ENCODE measurements around the gene VTI1A.

VTI1A gene

DNA sequence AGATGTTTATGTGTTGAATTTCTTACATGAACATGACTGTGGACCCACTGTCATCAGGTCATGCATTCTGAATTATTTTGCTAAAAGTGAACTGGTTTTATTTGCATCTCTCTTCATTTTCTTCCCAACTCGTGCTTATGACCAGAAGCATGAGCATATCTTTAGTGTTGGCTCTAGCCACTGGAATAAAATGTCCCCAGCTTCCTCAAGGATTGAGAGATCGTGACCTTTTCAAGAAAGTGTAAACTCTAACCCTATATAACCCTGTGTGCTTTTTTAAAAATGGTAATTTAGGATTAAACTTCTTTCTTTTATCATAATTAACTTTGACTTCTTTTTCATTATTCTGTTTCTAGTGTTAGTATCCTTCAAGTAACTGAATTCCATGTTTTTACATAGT is 55.5 kb downstream of the VTI1A start:
- H3K9me3 ChIP-seq (ENCODE audit: insufficient read depth, low read depth, low read length) = no peaks in the 10 kb centered on the region
- H3K36me3 ChIP-seq (ENCODE audit: insufficient read depth, low read length) = no peaks in the 10 kb centered on the region
- peaks cover 4% of the 10 kb centered on the region for H3K4me1 ChIP-seq (ENCODE audit: insufficient read depth, low read length, poor library complexity, severe bottlenecking)
- H3K27me3 ChIP-seq (ENCODE audit: insufficient read depth, low read length, poor library complexity, severe bottlenecking) = no peaks in the 10 kb centered on the region
- H3K4me3 ChIP-seq (ENCODE audit: low read length, poor library complexity, severe bottlenecking) = no peak overlapping the region
- peaks cover 10% of the 10 kb centered on the region for H3K79me2 ChIP-seq (ENCODE audit: insufficient read depth, low read length)
- H3K4me2 ChIP-seq (ENCODE audit: low read depth, low read length, poor library complexity, severe bottlenecking) = no peak overlapping the region
- no peak for TF ChIP-seq EZH2phosphoT487 (IDR thresholded peaks at IDR 0.05; ENCODE audit: borderline replicate concordance)
- TF ChIP-seq, protein P1, sequence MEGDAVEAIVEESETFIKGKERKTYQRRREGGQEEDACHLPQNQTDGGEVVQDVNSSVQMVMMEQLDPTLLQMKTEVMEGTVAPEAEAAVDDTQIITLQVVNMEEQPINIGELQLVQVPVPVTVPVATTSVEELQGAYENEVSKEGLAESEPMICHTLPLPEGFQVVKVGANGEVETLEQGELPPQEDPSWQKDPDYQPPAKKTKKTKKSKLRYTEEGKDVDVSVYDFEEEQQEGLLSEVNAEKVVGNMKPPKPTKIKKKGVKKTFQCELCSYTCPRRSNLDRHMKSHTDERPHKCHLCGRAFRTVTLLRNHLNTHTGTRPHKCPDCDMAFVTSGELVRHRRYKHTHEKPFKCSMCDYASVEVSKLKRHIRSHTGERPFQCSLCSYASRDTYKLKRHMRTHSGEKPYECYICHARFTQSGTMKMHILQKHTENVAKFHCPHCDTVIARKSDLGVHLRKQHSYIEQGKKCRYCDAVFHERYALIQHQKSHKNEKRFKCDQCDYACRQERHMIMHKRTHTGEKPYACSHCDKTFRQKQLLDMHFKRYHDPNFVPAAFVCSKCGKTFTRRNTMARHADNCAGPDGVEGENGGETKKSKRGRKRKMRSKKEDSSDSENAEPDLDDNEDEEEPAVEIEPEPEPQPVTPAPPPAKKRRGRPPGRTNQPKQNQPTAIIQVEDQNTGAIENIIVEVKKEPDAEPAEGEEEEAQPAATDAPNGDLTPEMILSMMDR (conservative IDR thresholded peaks at IDR 0.05; ENCODE audit: low read length) = no peak
- no peaks in the 10 kb centered on the region for H3F3A ChIP-seq (ENCODE audit: low read depth)
- no peak overlapping the region for H2AFZ ChIP-seq (ENCODE audit: low read length)
- no peaks in the 10 kb centered on the region for H3K9me2 ChIP-seq (replicated peaks; ENCODE audit: low read depth, low read length)
- no peaks in the 10 kb centered on the region for H4K20me1 ChIP-seq (ENCODE audit: insufficient read depth, low read length, poor library complexity, severe bottlenecking)
- H3K9ac ChIP-seq (ENCODE audit: low read depth, low read length, poor library complexity, severe bottlenecking) = no peak overlapping the region

DNA sequence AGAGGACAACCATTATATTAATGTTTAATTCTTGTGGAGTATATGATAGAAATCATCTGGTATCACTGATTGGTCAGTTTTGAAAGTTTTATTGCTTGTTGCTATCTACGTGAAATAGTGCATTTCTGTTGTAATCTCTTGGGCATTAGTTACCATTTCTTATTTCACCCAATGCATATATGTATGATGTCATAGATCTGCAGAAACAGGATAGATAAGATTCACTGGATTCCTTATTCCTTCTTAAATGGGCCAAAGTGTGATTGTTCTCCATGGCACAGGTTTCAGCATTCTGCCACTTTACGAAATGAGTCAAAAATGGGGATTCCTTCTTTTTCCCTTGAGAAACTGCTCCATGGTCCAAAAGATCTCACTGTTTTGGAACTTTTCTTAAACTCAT is 56.6 kb downstream of the VTI1A start:
- no peaks in the 10 kb centered on the region for H3K4me1 ChIP-seq (ENCODE audit: insufficient read depth, low read length, poor library complexity, severe bottlenecking)
- H4K20me1 ChIP-seq (ENCODE audit: insufficient read depth, low read length, poor library complexity, severe bottlenecking) = no peaks in the 10 kb centered on the region
- H3K79me2 ChIP-seq (ENCODE audit: insufficient read depth, low read length) = peaks cover 7% of the 10 kb centered on the region
- no peak overlapping the region for H3K9ac ChIP-seq (ENCODE audit: low read depth, low read length, poor library complexity, severe bottlenecking)
- H3K9me2 ChIP-seq (replicated peaks; ENCODE audit: low read depth, low read length) = no peaks in the 10 kb centered on the region
- no peaks in the 10 kb centered on the region for H3F3A ChIP-seq (ENCODE audit: low read depth)
- no peaks in the 10 kb centered on the region for H3K9me3 ChIP-seq (ENCODE audit: insufficient read depth, low read depth, low read length)
- H3K36me3 ChIP-seq (ENCODE audit: insufficient read depth, low read length) = no peaks in the 10 kb centered on the region
- no peak overlapping the region for H3K4me2 ChIP-seq (ENCODE audit: low read depth, low read length, poor library complexity, severe bottlenecking)
- no peak overlapping the region for H3K4me3 ChIP-seq (ENCODE audit: low read length, poor library complexity, severe bottlenecking)
- no peak overlapping the region for H2AFZ ChIP-seq (ENCODE audit: low read length)
- TF ChIP-seq EZH2phosphoT487 (IDR thresholded peaks at IDR 0.05; ENCODE audit: borderline replicate concordance) = no peak
- TF ChIP-seq, protein P1 (conservative IDR thresholded peaks at IDR 0.05; ENCODE audit: low read length) = no peak
- no peaks in the 10 kb centered on the region for H3K27me3 ChIP-seq (ENCODE audit: insufficient read depth, low read length, poor library complexity, severe bottlenecking)

DNA sequence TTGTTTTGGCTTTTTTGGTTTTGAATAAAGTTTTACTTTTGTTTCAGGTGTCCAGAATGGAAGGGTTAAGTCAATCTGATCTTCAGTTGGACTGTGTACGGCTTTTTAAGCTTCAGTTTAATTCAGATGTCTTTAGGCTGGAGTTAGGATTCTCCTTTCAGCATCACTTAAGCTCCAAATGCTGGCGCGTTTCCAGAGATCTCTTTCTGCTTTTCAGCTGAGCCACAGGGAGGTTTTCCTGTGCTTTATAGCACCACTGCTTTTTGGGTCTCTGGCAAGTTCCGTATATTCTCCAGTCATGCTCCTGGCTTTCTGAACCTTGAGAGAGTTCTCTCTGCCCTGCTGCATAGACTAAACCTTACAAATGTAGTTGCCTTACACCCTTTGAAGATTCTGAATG is 60.0 kb downstream of the VTI1A start:
- Histone ChIP-seq H3K79me2 (ENCODE audit: insufficient read depth, low read length) (no peaks in the 10 kb centered on the region), H3K4me3 (ENCODE audit: low read length, poor library complexity, severe bottlenecking) (no peak overlapping the region), H3K27me3 (ENCODE audit: insufficient read depth, low read length, poor library complexity, severe bottlenecking) (no peaks in the 10 kb centered on the region), H3K36me3 (ENCODE audit: insufficient read depth, low read length) (no peaks in the 10 kb centered on the region), H3K4me2 (ENCODE audit: low read depth, low read length, poor library complexity, severe bottlenecking) (no peak overlapping the region), H2AFZ (ENCODE audit: low read length) (no peak overlapping the region), H4K20me1 (ENCODE audit: insufficient read depth, low read length, poor library complexity, severe bottlenecking) (no peaks in the 10 kb centered on the region), H3K4me1 (ENCODE audit: insufficient read depth, low read length, poor library complexity, severe bottlenecking) (no peaks in the 10 kb centered on the region), H3K9ac (ENCODE audit: low read depth, low read length, poor library complexity, severe bottlenecking) (no peak overlapping the region), H3K9me2 (replicated peaks; ENCODE audit: low read depth, low read length) (no peaks in the 10 kb centered on the region), H3F3A (ENCODE audit: low read depth) (no peaks in the 10 kb centered on the region), H3K9me3 (ENCODE audit: insufficient read depth, low read depth, low read length) (no peaks in the 10 kb centered on the region)
- TF ChIP-seq EZH2phosphoT487 (IDR thresholded peaks at IDR 0.05; ENCODE audit: borderline replicate concordance) = no peak
- TF ChIP-seq, protein P1 (conservative IDR thresholded peaks at IDR 0.05; ENCODE audit: low read length) = no peak

Measured in Loucy (cell line).